Neural crest cell (in vitro differentiated cells): ENCODE results near the gene RAB38. TPM values are rescaled to one million over a fixed set of nuclear protein-coding genes. Genes with fewer than 3 reads are reported as not detected.

Experiments
- DNase-seq: peaks from one replicate; pipeline ENCODE4 v3.0.0; 2021; ENCODE audit warnings: low read depth, mixed read lengths, low spot score
- H3K27ac Mint-ChIP-seq: one replicate; pipeline ENCODE4 v1.8.0; 2021; ENCODE audit warnings: mild to moderate bottlenecking, mixed read lengths; ENCODE audit not compliant: unreplicated experiment
- H3K27me3 Mint-ChIP-seq: 2 replicates; pipeline ENCODE4 v1.8.0; 2021; ENCODE audit warnings: low read depth, mild to moderate bottlenecking, mixed read lengths
- H3K36me3 Mint-ChIP-seq: 2 replicates; pipeline ENCODE4 v1.8.0; 2021; ENCODE audit warnings: low read depth, mild to moderate bottlenecking, mixed read lengths
- H3K4me1 Mint-ChIP-seq: 2 replicates; pipeline ENCODE4 v1.8.0; 2021; ENCODE audit warnings: mixed read lengths
- H3K4me3 Mint-ChIP-seq: one replicate; pipeline ENCODE4 v1.8.0; 2021; ENCODE audit warnings: mild to moderate bottlenecking, mixed read lengths
- H3K9me3 Mint-ChIP-seq: 2 replicates; pipeline ENCODE4 v1.8.0; 2021; ENCODE audit warnings: mixed read lengths
- CTCF ChIP-seq: fragments of 200-600 bp; sonication (generic); conservative IDR thresholded peaks from 2 replicates; pipeline ENCODE4 v1.5.0; 2021; ENCODE audit warnings: antibody characterized with exemption, mild to moderate bottlenecking
- total RNA-seq: library from RNA; stranded (reverse); gene quantifications from 2 replicates; pipeline ENCODE4 v1.2.1, GENCODE V29; 2021

Gene RAB38
- total RNA-seq, 1 donor from 2014 or later = 3.6 TPM

- DNase-seq = no peak
- peaks cover 6% of the 10 kb centered on the region for H3K36me3 Mint-ChIP-seq
- no peaks in the 10 kb centered on the region for H3K27me3 Mint-ChIP-seq
- H3K9me3 Mint-ChIP-seq = peaks cover 10% of the 10 kb centered on the region
- H3K27ac Mint-ChIP-seq = no peak overlapping the region
- H3K4me3 Mint-ChIP-seq = no peak overlapping the region
- peaks cover 5% of the 10 kb centered on the region for H3K4me1 Mint-ChIP-seq
- TF ChIP-seq CTCF = no peak
These were observed 69.3 kb downstream of the RAB38 start for GRCh38 chr11:88105951-88106350.

GRCh38 chr11:88105526-88105925 lies 69.7 kb downstream of the RAB38 start:
- Mint-ChIP-seq H3K27me3 (no peaks in the 10 kb centered on the region), H3K4me1 (peaks cover 5% of the 10 kb centered on the region), H3K36me3 (peaks cover 6% of the 10 kb centered on the region), H3K4me3 (no peak overlapping the region), H3K9me3 (peaks cover 9% of the 10 kb centered on the region), H3K27ac (no peak overlapping the region)
- no peak for DNase-seq
- TF ChIP-seq CTCF = no peak

DNA sequence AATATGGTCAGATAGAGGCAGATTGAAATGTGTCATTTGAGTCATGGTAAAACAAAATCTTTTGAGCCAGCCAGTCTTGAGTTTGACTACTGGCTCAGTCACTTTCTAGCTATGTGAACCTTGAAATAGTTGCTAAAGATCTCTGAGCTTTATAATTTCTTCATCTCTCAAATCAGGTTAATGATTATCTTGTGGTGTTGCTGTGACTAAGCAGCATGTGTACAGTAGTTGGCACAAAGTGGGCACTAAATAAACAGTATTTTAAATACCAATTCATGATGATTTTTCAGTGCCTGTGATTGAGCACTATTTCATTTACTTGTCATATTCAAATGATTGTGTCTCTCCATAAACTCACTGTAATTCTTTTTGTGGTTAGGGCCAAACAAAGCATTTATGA lies 70.8 kb downstream of the RAB38 start:
- H3K27me3 Mint-ChIP-seq = no peaks in the 10 kb centered on the region
- H3K27ac Mint-ChIP-seq = no peak overlapping the region
- H3K36me3 Mint-ChIP-seq = peaks cover 4% of the 10 kb centered on the region
- peaks cover 5% of the 10 kb centered on the region for H3K4me1 Mint-ChIP-seq
- no peak for DNase-seq
- H3K9me3 Mint-ChIP-seq = peaks cover 7% of the 10 kb centered on the region
- no peak for TF ChIP-seq CTCF
- H3K4me3 Mint-ChIP-seq = no peak overlapping the region

GRCh38 chr11:88103337-88104206 lies 71.7 kb downstream of the RAB38 start:
- Mint-ChIP-seq H3K27ac (no peak overlapping the region), H3K27me3 (no peaks in the 10 kb centered on the region), H3K4me1 (peaks cover 5% of the 10 kb centered on the region), H3K36me3 (peaks cover 3% of the 10 kb centered on the region), H3K4me3 (no peak overlapping the region), H3K9me3 (peaks cover 7% of the 10 kb centered on the region)
- peak; percentile 66 for TF ChIP-seq CTCF
- peak; percentile 3 for DNase-seq

DNA sequence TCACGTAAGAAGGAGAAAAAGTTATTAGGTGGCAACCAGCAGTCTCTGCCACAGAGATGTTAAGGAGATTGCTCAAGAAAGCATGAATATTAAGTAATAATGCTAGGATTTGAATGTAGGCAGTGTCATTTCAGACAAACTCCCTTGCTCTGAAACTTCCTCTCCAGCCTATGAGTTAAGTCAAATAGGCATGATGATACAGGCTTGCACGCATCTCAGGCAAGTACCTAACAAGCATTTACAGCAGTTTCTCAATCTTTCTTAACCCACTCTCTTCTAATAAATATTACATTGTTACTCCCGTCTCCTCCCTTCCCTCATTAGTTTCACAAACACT lies 72.7 kb downstream of the RAB38 start:
- H3K9me3 Mint-ChIP-seq = peaks cover under 1% of the 10 kb centered on the region
- no peak overlapping the region for H3K4me3 Mint-ChIP-seq
- H3K36me3 Mint-ChIP-seq = no peaks in the 10 kb centered on the region
- no peaks in the 10 kb centered on the region for H3K27me3 Mint-ChIP-seq
- no peak for TF ChIP-seq CTCF
- peaks cover 5% of the 10 kb centered on the region for H3K4me1 Mint-ChIP-seq
- no peak overlapping the region for H3K27ac Mint-ChIP-seq
- DNase-seq = no peak
